Activated naive CD8-positive, alpha-beta T cell (primary cell): ENCODE results near the gene TARBP1.
A peak's percentile ranks its signal among the peaks of the same experiment; 100 is the strongest.

ENCODE experiments used
- H3K27ac Mint-ChIP-seq: one replicate; pipeline ENCODE4 v1.8.0; 2021; ENCODE audit warnings: mixed read lengths
- H3K27me3 Mint-ChIP-seq: one replicate; pipeline ENCODE4 v1.8.0; 2021; ENCODE audit warnings: mixed read lengths
- H3K36me3 Mint-ChIP-seq: one replicate; pipeline ENCODE4 v1.8.0; 2021; ENCODE audit warnings: mixed read lengths
- H3K4me1 Mint-ChIP-seq: one replicate; pipeline ENCODE4 v1.8.0; 2021; ENCODE audit warnings: low read depth, mixed read lengths
- H3K4me3 Mint-ChIP-seq: one replicate; pipeline ENCODE4 v1.8.0; 2021; ENCODE audit warnings: mild to moderate bottlenecking, mixed read lengths
- H3K9me3 Mint-ChIP-seq: one replicate; pipeline ENCODE4 v1.8.0; 2021; ENCODE audit warnings: low read depth, mixed read lengths

Gene TARBP1

GRCh38 chr1:234452406-234452965 lies 26.5 kb downstream of the TARBP1 start:
- H3K4me3 Mint-ChIP-seq, result no peak overlapping the region
- H3K9me3 Mint-ChIP-seq, result no peaks in the 10 kb centered on the region
- H3K27ac Mint-ChIP-seq, result peak overlapping the region; percentile 7
- H3K4me1 Mint-ChIP-seq, result no peaks in the 10 kb centered on the region
- peaks cover 17% of the 10 kb centered on the region for H3K36me3 Mint-ChIP-seq
- no peaks in the 10 kb centered on the region for H3K27me3 Mint-ChIP-seq

DNA sequence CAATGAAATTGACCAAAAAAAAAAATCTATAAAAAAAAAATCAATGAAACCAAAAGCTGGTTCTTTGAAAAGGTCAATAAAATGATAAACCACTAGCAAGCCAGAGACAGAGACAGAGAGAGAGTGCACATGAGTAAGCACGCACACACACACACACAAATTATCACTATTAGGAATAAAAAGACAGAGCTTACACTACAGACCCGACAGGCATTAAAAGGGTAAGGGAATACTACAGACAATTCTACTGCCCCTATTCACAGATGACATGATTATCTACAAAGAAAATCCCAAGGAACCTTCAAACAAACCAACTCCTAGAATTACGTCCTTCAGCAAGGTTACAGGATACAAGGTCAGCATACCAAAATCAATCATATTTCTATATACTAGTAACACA lies 38.6 kb downstream of the TARBP1 start:
- no peaks in the 10 kb centered on the region for H3K9me3 Mint-ChIP-seq
- no peak overlapping the region for H3K27ac Mint-ChIP-seq
- H3K36me3 Mint-ChIP-seq, result peaks cover 48% of the 10 kb centered on the region
- peaks cover 9% of the 10 kb centered on the region for H3K4me1 Mint-ChIP-seq
- no peaks in the 10 kb centered on the region for H3K27me3 Mint-ChIP-seq
- H3K4me3 Mint-ChIP-seq, result no peak overlapping the region

DNA sequence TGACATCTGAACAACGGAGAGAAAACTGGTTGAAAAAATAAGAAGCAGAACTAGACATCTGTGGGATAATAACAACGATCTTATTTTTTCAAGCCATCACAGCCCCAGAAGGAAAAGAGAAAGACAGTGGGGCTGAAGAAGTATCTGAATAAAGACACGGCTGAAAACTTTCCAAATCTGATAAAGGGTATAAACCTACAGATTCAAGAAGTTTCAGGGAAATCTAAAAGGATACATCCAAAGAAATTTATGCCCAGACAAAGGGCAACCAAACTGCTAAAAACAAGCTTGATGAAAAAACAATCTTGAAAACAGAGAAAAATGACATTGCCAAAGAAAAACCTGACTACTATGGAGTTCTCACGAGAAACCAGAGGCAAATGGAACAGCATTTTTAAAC lies 40.4 kb downstream of the TARBP1 start:
- Mint-ChIP-seq H3K4me1 (peaks cover 6% of the 10 kb centered on the region), H3K36me3 (peaks cover 48% of the 10 kb centered on the region), H3K4me3 (no peak overlapping the region), H3K27ac (no peak overlapping the region), H3K27me3 (no peaks in the 10 kb centered on the region), H3K9me3 (no peaks in the 10 kb centered on the region)

- Mint-ChIP-seq H3K27me3 (no peaks in the 10 kb centered on the region), H3K9me3 (no peaks in the 10 kb centered on the region), H3K4me3 (no peak overlapping the region), H3K4me1 (peaks cover 6% of the 10 kb centered on the region), H3K27ac (no peak overlapping the region), H3K36me3 (peaks cover 49% of the 10 kb centered on the region)
These were observed 41.4 kb downstream of the TARBP1 start for GRCh38 chr1:234437423-234438171.

GRCh38 chr1:234435620-234436019 lies 43.4 kb downstream of the TARBP1 start:
- no peaks in the 10 kb centered on the region for H3K9me3 Mint-ChIP-seq
- peaks cover 1% of the 10 kb centered on the region for H3K4me1 Mint-ChIP-seq
- peaks cover 40% of the 10 kb centered on the region for H3K36me3 Mint-ChIP-seq
- no peaks in the 10 kb centered on the region for H3K27me3 Mint-ChIP-seq
- no peak overlapping the region for H3K27ac Mint-ChIP-seq
- no peak overlapping the region for H3K4me3 Mint-ChIP-seq

GRCh38 chr1:234434706-234435105 lies 44.3 kb downstream of the TARBP1 start:
- Mint-ChIP-seq H3K4me1 (peaks cover 1% of the 10 kb centered on the region), H3K4me3 (no peak overlapping the region), H3K9me3 (no peaks in the 10 kb centered on the region), H3K36me3 (peaks cover 36% of the 10 kb centered on the region), H3K27ac (no peak overlapping the region), H3K27me3 (no peaks in the 10 kb centered on the region)

DNA sequence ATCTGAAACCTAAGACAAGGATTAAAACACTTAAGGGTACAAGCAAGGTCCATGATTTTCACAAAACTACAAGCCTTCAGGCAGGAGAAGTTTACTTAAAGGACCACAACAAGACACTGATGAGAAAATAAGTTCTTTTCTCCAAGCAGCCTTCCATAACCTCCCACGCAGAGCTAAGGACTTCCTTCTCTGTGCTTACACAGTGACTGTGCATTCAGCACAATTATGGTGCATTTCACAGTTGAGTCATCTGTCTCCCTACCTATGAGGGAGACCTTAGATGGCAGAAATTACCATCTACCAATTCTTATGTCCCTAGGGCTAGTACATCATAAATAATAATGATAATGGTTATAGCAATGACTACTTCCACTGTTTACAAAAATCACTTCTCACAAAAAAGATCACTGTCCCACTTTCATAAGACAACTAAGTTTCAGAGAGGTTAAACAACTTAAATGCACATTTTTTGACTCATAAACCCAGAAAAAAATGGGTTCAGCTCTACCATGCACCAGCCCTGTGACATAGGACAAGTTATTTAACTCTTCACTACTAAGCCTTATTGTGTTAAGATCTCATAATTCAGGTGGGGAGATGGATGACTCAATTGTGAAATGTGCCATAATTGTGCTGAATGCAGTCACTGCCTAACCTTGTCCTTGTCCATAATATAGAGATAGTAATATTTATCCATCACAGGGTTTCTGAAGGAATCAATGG lies 45.3 kb downstream of the TARBP1 start:
- Mint-ChIP-seq H3K27me3 (no peaks in the 10 kb centered on the region), H3K36me3 (peaks cover 33% of the 10 kb centered on the region), H3K9me3 (no peaks in the 10 kb centered on the region), H3K4me1 (peaks cover 1% of the 10 kb centered on the region), H3K27ac (no peak overlapping the region), H3K4me3 (no peak overlapping the region)

GRCh38 chr1:234431255-234431654 lies 47.7 kb downstream of the TARBP1 start:
- no peaks in the 10 kb centered on the region for H3K4me1 Mint-ChIP-seq
- peaks cover 30% of the 10 kb centered on the region for H3K36me3 Mint-ChIP-seq
- H3K27me3 Mint-ChIP-seq, result no peaks in the 10 kb centered on the region
- no peaks in the 10 kb centered on the region for H3K9me3 Mint-ChIP-seq
- peak overlapping the region; percentile 3 for H3K27ac Mint-ChIP-seq
- H3K4me3 Mint-ChIP-seq, result no peak overlapping the region

GRCh38 chr1:234430691-234431090 lies 48.3 kb downstream of the TARBP1 start:
- Mint-ChIP-seq H3K36me3 (peaks cover 30% of the 10 kb centered on the region), H3K9me3 (no peaks in the 10 kb centered on the region), H3K4me3 (no peak overlapping the region), H3K27me3 (no peaks in the 10 kb centered on the region), H3K27ac (no peak overlapping the region), H3K4me1 (no peaks in the 10 kb centered on the region)

- Mint-ChIP-seq H3K9me3 (no peaks in the 10 kb centered on the region), H3K27ac (no peak overlapping the region), H3K4me3 (no peak overlapping the region), H3K27me3 (no peaks in the 10 kb centered on the region), H3K4me1 (no peaks in the 10 kb centered on the region), H3K36me3 (peaks cover 26% of the 10 kb centered on the region)
These were observed 49.6 kb downstream of the TARBP1 start for GRCh38 chr1:234429434-234429806.

- peaks cover 23% of the 10 kb centered on the region for H3K36me3 Mint-ChIP-seq
These were observed 50.9 kb downstream of the TARBP1 start for GRCh38 chr1:234427950-234428646.

GRCh38 chr1:234413990-234414389 lies 65.0 kb downstream of the TARBP1 start:
- Mint-ChIP-seq H3K27ac (no peak overlapping the region), H3K27me3 (no peaks in the 10 kb centered on the region), H3K4me1 (peaks cover 6% of the 10 kb centered on the region), H3K36me3 (peaks cover 19% of the 10 kb centered on the region), H3K9me3 (no peaks in the 10 kb centered on the region), H3K4me3 (no peak overlapping the region)

More at GRCh38 chr1:234427950-234428646, 50.9 kb downstream of the TARBP1 start:
- Mint-ChIP-seq H3K27me3 (no peaks in the 10 kb centered on the region), H3K4me1 (no peaks in the 10 kb centered on the region), H3K9me3 (no peaks in the 10 kb centered on the region), H3K27ac (no peak overlapping the region), H3K4me3 (no peak overlapping the region)

- no peak overlapping the region for H3K4me3 Mint-ChIP-seq
- no peak overlapping the region for H3K27ac Mint-ChIP-seq
- H3K4me1 Mint-ChIP-seq, result peaks cover 8% of the 10 kb centered on the region
- no peaks in the 10 kb centered on the region for H3K9me3 Mint-ChIP-seq
- H3K27me3 Mint-ChIP-seq, result no peaks in the 10 kb centered on the region
- peaks cover 17% of the 10 kb centered on the region for H3K36me3 Mint-ChIP-seq
These were observed 65.5 kb downstream of the TARBP1 start for GRCh38 chr1:234413485-234413884.

DNA sequence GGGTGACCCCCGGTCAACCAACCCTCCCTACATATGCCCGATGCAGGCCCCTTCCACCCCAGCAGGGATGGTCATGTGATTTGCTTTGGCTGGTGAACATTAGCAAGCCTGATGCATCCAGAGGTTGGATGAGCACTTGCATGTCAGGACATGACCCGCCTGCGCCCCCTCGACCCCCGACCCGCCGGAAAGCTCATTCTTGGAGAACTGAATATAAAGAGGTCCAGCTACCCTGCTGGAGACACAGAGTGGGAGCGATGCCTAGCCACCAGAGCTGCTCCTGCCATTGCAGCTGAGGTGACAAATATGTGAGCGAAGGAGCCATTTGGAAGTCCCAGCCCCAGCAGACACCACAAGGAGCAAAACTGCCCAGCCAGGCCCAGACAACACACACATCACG lies 66.1 kb downstream of the TARBP1 start:
- Mint-ChIP-seq H3K36me3 (peaks cover 16% of the 10 kb centered on the region), H3K4me3 (no peak overlapping the region)

DNA sequence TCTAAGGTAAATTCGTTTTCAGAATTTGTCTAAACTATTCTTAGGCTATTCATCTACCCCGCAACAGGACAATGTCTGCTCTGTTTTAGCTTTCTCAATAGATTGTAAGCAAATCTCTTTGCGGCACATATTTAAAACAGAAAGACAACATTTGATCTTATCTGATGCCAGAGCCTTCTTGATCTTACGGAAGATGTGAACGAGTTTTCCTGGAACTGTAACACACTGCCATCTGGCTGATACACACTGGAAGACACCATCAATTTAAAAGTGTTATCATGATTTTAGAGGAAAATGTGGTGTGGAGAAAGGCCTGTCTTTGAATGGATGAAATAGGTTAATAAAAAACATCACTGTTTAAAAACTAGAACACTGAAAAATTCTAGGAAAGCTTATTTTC lies 69.7 kb downstream of the TARBP1 start:
- Mint-ChIP-seq H3K4me3 (peak overlapping the region; percentile 59), H3K36me3 (peaks cover 5% of the 10 kb centered on the region), H3K9me3 (no peaks in the 10 kb centered on the region), H3K27me3 (no peaks in the 10 kb centered on the region), H3K27ac (peak overlapping the region; percentile 66), H3K4me1 (peaks cover 8% of the 10 kb centered on the region)

More for the DNA sequence above, 66.1 kb downstream of the TARBP1 start:
- Mint-ChIP-seq H3K9me3 (no peaks in the 10 kb centered on the region), H3K27me3 (no peaks in the 10 kb centered on the region), H3K4me1 (peaks cover 8% of the 10 kb centered on the region), H3K27ac (no peak overlapping the region)
